Heart left ventricle (tissue), 13 donors: ENCODE results near the gene NTM.

ENCODE experiments used
- CTCF ChIP-seq, 12 donors: fragments of 200-600 bp; sonication (generic) in 4 of 12; IDR thresholded peaks; one replicate each; pipeline versions ENCODE4 v1.5.0 to v1.8.0; 2018 to 2022; ENCODE audit warnings: antibody characterized with exemption in 12 of 12, mild to moderate bottlenecking in 5 of 12
- POLR2A ChIP-seq, 2 donors: fragments of 450-650 bp; IDR thresholded peaks; one replicate each; pipeline ENCODE4 v1.6.1; 2017; ENCODE audit warnings: antibody characterized with exemption in 2 of 2, mild to moderate bottlenecking in 2 of 2, moderate library complexity in 2 of 2
- donor health status: ischemic (EF 13 %, LVEDD 7.1; RV severe dilation, severe dysfunction).
- donor health status: DM: no; HTN: yes; CAD: no.
- donor health status: DM: no; HTN: no; CAD: no.
- donor health status: ischemic (EF 25% LVEDD 6.9; RV normal size, moderate dysfunction).
- donor health status: ischemic (EF 25% LVEDD 5.7; RV mildly dilated, moderate dysfunction).
- donor health status: ischemic (EF 35%, LVEDD 5.7; RV mildly dilated, moderate dysfunction).
- donor health status: nonischemic (EF 11% LVEDD 7.7; RV severe dilation, severe dysfunction).
- donor health status: DM: yes; HTN: yes; CAD: no.
- donor health status: PGD.
- donor health status: ischemic (EF 29% LVEDD 5.4; RV normal size, mild dysfunction).
- donor health status: nonischemic (EF 23%, LVEDD 6.1; RV moderate dilation, normal function).

DNA sequence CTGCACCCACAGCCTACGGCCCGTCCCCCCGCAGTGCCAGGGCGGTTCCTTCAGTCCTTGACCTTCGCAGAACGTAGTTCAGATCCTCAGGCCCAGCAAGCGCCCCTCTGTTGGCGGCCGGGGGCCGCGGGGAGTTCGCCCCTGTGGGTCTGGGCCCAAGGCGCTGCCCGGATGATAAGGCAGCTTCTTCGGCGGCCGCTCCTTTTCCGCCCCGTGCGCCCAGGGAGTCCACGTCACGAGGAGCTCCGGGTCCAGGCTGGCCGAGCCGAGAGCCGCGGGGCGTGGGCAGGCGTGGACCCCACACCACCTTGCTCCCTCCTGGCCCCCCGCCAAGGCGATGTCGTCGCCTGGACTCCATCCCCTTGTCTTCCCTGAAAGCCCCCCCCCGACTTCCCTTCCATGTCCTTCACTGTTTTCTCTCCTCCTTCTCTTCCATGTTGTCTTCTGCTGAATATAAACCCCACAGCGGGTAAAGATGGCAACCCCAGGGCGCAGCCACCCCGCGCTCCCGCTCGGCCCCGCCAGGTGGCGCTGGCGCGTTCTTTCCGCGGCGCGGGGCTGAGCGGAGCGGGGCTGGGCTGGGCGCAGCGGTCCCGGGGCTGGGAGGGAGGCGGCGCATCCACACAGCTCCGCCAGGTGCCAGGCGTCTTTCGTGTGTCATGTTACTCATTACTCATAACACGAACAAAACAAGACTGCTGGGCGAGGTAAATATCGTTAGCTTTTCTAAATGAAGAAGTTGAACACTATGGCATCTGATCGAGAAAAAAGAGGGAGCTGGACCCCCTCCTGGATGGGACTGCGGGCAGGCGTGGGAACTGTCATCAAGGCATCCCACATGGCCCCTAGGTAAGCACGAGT, 321.0 kb downstream of the NTM start:
- TF ChIP-seq CTCF (IDR thresholded peaks at IDR 0.05) (peak in 11 of 12 donors; percentile 17 to 50 (median 41)), POLR2A (IDR thresholded peaks at IDR 0.05) (no peak)
